CD14-positive monocyte (primary cell): ENCODE data around the gene GRID1. TPM values are rescaled to one million over a fixed set of nuclear protein-coding genes. Genes with fewer than 3 reads are reported as not detected.

Experiments
- DNase-seq, 3 donors: peaks; one replicate each; pipeline ENCODE4 v3.0.0-alpha.2; 2011 to 2022
- H2AFZ ChIP-seq: 2 replicates; pipeline ENCODE4 v1.6.0; 2012; ENCODE audit warnings: mild to moderate bottlenecking, low read depth, low read length, inconsistent platforms; ENCODE audit not compliant: insufficient read depth, poor library complexity, severe bottlenecking
- H3K27ac ChIP-seq, 2 donors: 1 replicate in 1 of 2; 2 replicates in 1 of 2; pipeline ENCODE4 v1.5.1; 2012 to 2013; ENCODE audit warnings: low read length in 2 of 2, control low read depth in 1 of 2, inconsistent platforms in 1 of 2, low read depth in 1 of 2, mild to moderate bottlenecking in 1 of 2
- H3K27me3 ChIP-seq, 2 donors: one replicate each; pipeline versions ENCODE4 v1.6.0 to v1.6.1; 2011 to 2013; ENCODE audit warnings: low read length in 2 of 2; ENCODE audit not compliant: control insufficient read depth in 2 of 2, insufficient read depth in 2 of 2
- H3K36me3 ChIP-seq, 2 donors: replicated peaks in 1 of 2; 1 replicate in 1 of 2; 2 replicates in 1 of 2; pipeline versions ENCODE4 v1.5.1 to v1.6.1; 2012 to 2013; ENCODE audit warnings: low read length in 2 of 2, control low read depth in 1 of 2, inconsistent platforms in 1 of 2, mild to moderate bottlenecking in 1 of 2; ENCODE audit not compliant: insufficient read depth in 2 of 2, control insufficient read depth in 1 of 2
- H3K4me1 ChIP-seq, 2 donors: 1 replicate in 1 of 2; 2 replicates in 1 of 2; pipeline versions ENCODE4 v1.5.1 to v1.6.1; 2012 to 2013; ENCODE audit warnings: low read length in 2 of 2, control low read depth in 1 of 2, inconsistent platforms in 1 of 2, mild to moderate bottlenecking in 1 of 2, moderate library complexity in 1 of 2; ENCODE audit not compliant: insufficient read depth in 2 of 2, control insufficient read depth in 1 of 2
- H3K4me2 ChIP-seq: replicated peaks from 2 replicates; pipeline ENCODE3; 2012; ENCODE audit warnings: low read length, moderate library complexity, mild to moderate bottlenecking; ENCODE audit not compliant: poor library complexity, severe bottlenecking; ENCODE audit errors: extremely low read depth
- H3K4me3 ChIP-seq, 3 experiments: fragments of 200-600 bp in 1 of 3; sonication (generic) in 1 of 3; replicated peaks in 1 of 3; 1 replicate in 2 of 3; 2 replicates in 1 of 3; pipeline ENCODE4 v1.5.1; 2011 to 2013; ENCODE audit warnings: low read length in 3 of 3, mild to moderate bottlenecking in 3 of 3, control low read depth in 2 of 3, low read depth in 2 of 3, inconsistent platforms in 1 of 3, moderate library complexity in 1 of 3
- H3K79me2 ChIP-seq: 2 replicates; pipeline ENCODE4 v1.6.0; 2012; ENCODE audit warnings: mild to moderate bottlenecking, control low read depth, inconsistent platforms, low read length, moderate library complexity; ENCODE audit not compliant: insufficient read depth
- H3K9ac ChIP-seq: 2 replicates; pipeline ENCODE4 v1.6.0; 2017; ENCODE audit warnings: low read length, mild to moderate bottlenecking; ENCODE audit not compliant: insufficient read depth, poor library complexity, severe bottlenecking
- H3K9me3 ChIP-seq, 2 donors: replicated peaks in 1 of 2; 1 replicate in 1 of 2; 2 replicates in 1 of 2; pipeline versions ENCODE4 v1.5.1 to v1.6.1; 2012 to 2013; ENCODE audit warnings: low read length in 2 of 2, control low read depth in 1 of 2; ENCODE audit not compliant: control insufficient read depth in 1 of 2, insufficient read depth in 1 of 2
- H4K20me1 ChIP-seq: 2 replicates; pipeline ENCODE4 v1.6.0; 2012; ENCODE audit warnings: mild to moderate bottlenecking, low read length, control low read depth, moderate library complexity; ENCODE audit not compliant: insufficient read depth
- H3K27ac Mint-ChIP-seq, 7 donors: one replicate each; pipeline ENCODE4 v1.8.0; 2020; ENCODE audit warnings: mild to moderate bottlenecking in 7 of 7, mixed read lengths in 7 of 7, moderate library complexity in 6 of 7, inconsistent platforms in 2 of 7
- H3K27me3 Mint-ChIP-seq, 3 donors: one replicate each; pipeline ENCODE4 v1.8.0; 2021 to 2022; ENCODE audit warnings: low read depth in 3 of 3, mild to moderate bottlenecking in 3 of 3, mixed read lengths in 3 of 3, moderate library complexity in 3 of 3, inconsistent platforms in 1 of 3
- H3K36me3 Mint-ChIP-seq, 2 donors: one replicate each; pipeline ENCODE4 v1.8.0; 2020; ENCODE audit warnings: mixed read lengths in 2 of 2, inconsistent platforms in 1 of 2, mild to moderate bottlenecking in 1 of 2
- H3K4me1 Mint-ChIP-seq: one replicate; pipeline ENCODE4 v1.8.0; 2020; ENCODE audit warnings: mild to moderate bottlenecking, mixed read lengths
- H3K4me3 Mint-ChIP-seq, 2 donors: one replicate each; pipeline ENCODE4 v1.8.0; 2020; ENCODE audit warnings: mild to moderate bottlenecking in 2 of 2, mixed read lengths in 2 of 2, moderate library complexity in 1 of 2
- H3K9me3 Mint-ChIP-seq, 7 donors: one replicate each; pipeline ENCODE4 v1.8.0; 2020 to 2022; ENCODE audit warnings: mixed read lengths in 7 of 7, mild to moderate bottlenecking in 6 of 7, moderate library complexity in 6 of 7, inconsistent platforms in 2 of 7
- WGBS: methylation state at CpG from one replicate; pipeline ENCODE4 v1.1.5; 2013; ENCODE audit warnings: missing lambda C conversion rate; ENCODE audit not compliant: insufficient coverage; 5-methylcytosine and 5-hydroxymethylcytosine counted together
- intact Hi-C, 2 donors: fragments of 100-400 bp; cut with micrococcal nuclease; formaldehyde crosslinking; loops; one replicate each; pipeline versions ENCODE4 v1.15.0 to v1.15.1; 2023
- polyA plus RNA-seq, 3 donors: library from polyadenylated mRNA; depleted of rRNA in 1 of 3; unstranded in 2 of 3; stranded (reverse) in 1 of 3; fragments of 300-500 nt in 2 of 3; fragments of >200 nt in 1 of 3; fragmentation: Illumina TruSeq in 2 of 3; gene quantifications; 1 replicate in 2 of 3; 2 replicates in 1 of 3; pipeline ENCODE4 v1.2.3, GENCODE V29; 2012 to 2021
- TF ChIP-seq, protein P1 (sequence below): fragments of 200-600 bp; IDR thresholded peaks from one replicate; pipeline ENCODE4 v1.8.0; 2022; ENCODE audit warnings: antibody characterized with exemption, mild to moderate bottlenecking

GRID1 gene
- polyA plus RNA-seq, 3 donors, result not detected

- no peaks in the 10 kb centered on the region for H3K36me3 Mint-ChIP-seq
- TF ChIP-seq, protein P1, sequence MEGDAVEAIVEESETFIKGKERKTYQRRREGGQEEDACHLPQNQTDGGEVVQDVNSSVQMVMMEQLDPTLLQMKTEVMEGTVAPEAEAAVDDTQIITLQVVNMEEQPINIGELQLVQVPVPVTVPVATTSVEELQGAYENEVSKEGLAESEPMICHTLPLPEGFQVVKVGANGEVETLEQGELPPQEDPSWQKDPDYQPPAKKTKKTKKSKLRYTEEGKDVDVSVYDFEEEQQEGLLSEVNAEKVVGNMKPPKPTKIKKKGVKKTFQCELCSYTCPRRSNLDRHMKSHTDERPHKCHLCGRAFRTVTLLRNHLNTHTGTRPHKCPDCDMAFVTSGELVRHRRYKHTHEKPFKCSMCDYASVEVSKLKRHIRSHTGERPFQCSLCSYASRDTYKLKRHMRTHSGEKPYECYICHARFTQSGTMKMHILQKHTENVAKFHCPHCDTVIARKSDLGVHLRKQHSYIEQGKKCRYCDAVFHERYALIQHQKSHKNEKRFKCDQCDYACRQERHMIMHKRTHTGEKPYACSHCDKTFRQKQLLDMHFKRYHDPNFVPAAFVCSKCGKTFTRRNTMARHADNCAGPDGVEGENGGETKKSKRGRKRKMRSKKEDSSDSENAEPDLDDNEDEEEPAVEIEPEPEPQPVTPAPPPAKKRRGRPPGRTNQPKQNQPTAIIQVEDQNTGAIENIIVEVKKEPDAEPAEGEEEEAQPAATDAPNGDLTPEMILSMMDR, result no peak
- no peak overlapping the region for H3K9ac ChIP-seq
- peaks cover 3 to 8% (median 6%) of the 10 kb centered on the region in 3 donors for H3K27me3 Mint-ChIP-seq
- intact Hi-C loops, result no loop called here
- peaks cover 0 to 3% of the 10 kb centered on the region in 2 donors for H3K4me1 ChIP-seq
- no peak overlapping the region for H3K4me3 Mint-ChIP-seq
- H3K27ac Mint-ChIP-seq, result no peak overlapping the region
- no peak overlapping the region for H2AFZ ChIP-seq
- peaks cover 0 to 3% (median 0%) of the 10 kb centered on the region in 7 donors for H3K9me3 Mint-ChIP-seq
- H3K4me1 Mint-ChIP-seq, result peaks cover 3% of the 10 kb centered on the region
- no peak overlapping the region for H3K27ac ChIP-seq
- H4K20me1 ChIP-seq, result no peaks in the 10 kb centered on the region
- H3K4me2 ChIP-seq, result no peak overlapping the region
- no peaks in the 10 kb centered on the region for H3K79me2 ChIP-seq
- WGBS, result 94% methylated on average over 6 of the region's 11 CpGs
- no peak for DNase-seq
- H3K4me3 ChIP-seq, result no peak overlapping the region
- H3K27me3 ChIP-seq, result no peaks in the 10 kb centered on the region
- no peaks in the 10 kb centered on the region for H3K36me3 ChIP-seq
- H3K9me3 ChIP-seq, result no peaks in the 10 kb centered on the region
Observed at GRCh38 chr10:86346799-86347665, 19.6 kb downstream of the GRID1 start.

- Mint-ChIP-seq H3K4me3 (no peak overlapping the region), H3K27me3 (peaks cover under 1 to 8% (median 6%) of the 10 kb centered on the region in 3 donors), H3K9me3 (no peaks in the 10 kb centered on the region), H3K4me1 (peaks cover 3% of the 10 kb centered on the region), H3K27ac (peak overlapping the region in 2 of 7 donors; percentile 18 to 54), H3K36me3 (no peaks in the 10 kb centered on the region)
- no peak overlapping the region for H3K4me2 ChIP-seq
- H3K27me3 ChIP-seq, result no peaks in the 10 kb centered on the region
- H3K9ac ChIP-seq, result no peak overlapping the region
- H3K4me1 ChIP-seq, result peaks cover 3 to 8% of the 10 kb centered on the region in 2 donors
- H2AFZ ChIP-seq, result no peak overlapping the region
- no peaks in the 10 kb centered on the region for H3K9me3 ChIP-seq
- no peak for DNase-seq
- intact Hi-C loops, result no loop called here
- no peaks in the 10 kb centered on the region for H3K79me2 ChIP-seq
- TF ChIP-seq, protein P1, result no peak
- no peaks in the 10 kb centered on the region for H3K36me3 ChIP-seq
- WGBS, result 90% methylated on average over 11 of the region's 13 CpGs
- no peak overlapping the region for H3K4me3 ChIP-seq
- H4K20me1 ChIP-seq, result no peaks in the 10 kb centered on the region
- H3K27ac ChIP-seq, result no peak overlapping the region
Observed at GRCh38 chr10:86345859-86346798, 20.5 kb downstream of the GRID1 start.
